ENCODE data around the gene RING1.

Gene RING1

GRCh38 chr6:33171880-33172687 is 36.2 kb upstream of the RING1 start:
- no peak for DNase-seq

GRCh38 chr6:33172688-33173534 is 35.4 kb upstream of the RING1 start:
- DNase-seq = peak in 1 of 56 donors; percentile 7

GRCh38 chr6:33173535-33174180 is 34.6 kb upstream of the RING1 start:
- DNase-seq = no peak

GRCh38 chr6:33174784-33175183 is 33.5 kb upstream of the RING1 start:
- DNase-seq = no peak

GRCh38 chr6:33175436-33176069 is 32.7 kb upstream of the RING1 start:
- no peak for DNase-seq

- DNase-seq = no peak
Observed at GRCh38 chr6:33176906-33177305, 31.4 kb upstream of the RING1 start.

- no peak for DNase-seq
Observed at GRCh38 chr6:33177552-33178446, 30.5 kb upstream of the RING1 start.

DNA sequence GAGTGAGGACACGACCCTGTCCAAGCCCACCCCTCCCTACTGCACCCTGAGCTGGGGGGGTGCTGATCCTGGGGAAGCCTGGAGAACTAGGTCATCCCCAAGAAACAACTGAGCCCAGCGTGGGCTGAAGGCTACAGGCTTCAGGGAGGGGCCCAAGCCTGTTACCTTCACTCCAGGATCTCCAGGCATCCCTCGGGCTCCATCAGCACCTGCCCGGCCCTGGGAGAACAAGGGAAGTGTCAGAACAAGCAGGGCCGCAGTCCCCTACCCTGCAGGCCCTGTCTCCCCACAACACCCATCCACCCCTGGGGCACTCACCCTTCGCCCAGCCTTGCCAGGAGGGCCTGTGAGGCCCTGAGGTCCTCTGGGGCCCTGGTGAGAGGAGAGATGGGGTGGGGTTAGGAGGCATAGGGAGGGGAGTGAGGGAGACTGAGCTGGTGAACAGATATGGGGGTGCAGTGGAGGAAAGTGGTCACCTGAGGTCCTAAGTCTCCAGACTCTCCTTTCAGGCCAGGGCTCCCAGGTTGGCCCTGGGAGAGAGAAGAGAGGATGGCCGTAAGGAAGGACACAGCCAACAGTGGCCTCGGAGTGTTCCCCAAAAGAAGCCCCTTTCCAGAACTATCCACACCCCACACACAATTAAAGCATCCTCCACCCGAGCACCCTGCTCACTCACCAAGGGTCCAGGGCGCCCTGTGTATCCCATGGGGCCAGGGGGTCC is 29.4 kb upstream of the RING1 start:
- no peak for DNase-seq

GRCh38 chr6:33181141-33181540 is 27.2 kb upstream of the RING1 start:
- DNase-seq = no peak

DNA sequence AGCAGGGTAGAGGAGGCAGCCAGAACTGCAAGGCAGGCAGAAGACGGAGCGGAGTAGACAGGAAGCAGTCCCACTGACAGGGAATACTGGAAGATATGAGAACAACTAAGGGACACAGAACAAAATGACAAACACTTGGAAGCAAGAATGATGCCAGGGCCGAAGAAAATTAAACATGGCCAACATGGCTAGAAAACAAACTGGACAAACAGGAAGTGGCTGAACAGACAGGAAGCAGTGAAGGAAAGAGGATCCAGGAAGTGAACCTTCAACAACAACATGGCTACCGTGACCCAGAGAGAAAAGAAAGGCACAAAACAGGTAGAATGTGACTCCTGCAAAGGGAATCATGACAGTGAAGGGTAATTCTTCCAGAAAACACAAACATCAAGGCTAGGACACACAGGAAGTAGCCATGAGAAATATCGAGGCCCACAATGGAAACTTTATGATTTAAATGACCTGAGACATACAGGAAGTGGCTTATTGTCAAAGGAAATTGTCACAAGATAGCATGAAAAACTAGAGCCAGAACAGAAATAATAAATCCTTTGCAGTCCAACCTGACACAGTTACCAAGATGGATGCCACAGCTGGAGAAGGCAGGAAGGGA is 25.1 kb upstream of the RING1 start:
- no peak for DNase-seq

DNA sequence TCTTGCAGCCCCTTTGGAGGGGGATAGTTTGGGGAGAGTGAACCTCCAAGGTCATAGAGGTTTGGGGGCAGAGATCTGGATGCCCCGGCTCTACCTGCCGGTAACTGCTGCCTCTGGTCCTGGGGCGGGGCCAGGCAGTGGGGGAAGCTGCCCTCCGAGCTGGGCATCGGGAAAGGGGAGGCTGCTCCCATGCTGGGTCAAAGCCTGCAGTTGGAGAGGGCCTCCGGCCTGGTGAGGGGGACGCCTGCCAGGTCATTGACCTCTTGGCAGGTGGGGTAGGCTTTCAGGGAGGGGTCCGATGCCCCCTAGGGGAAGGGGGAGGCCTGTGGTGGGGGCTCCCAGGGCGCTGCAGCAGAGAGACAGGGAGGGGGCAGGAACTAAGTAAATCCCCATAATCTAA is 23.1 kb upstream of the RING1 start:
- DNase-seq = no peak

- no peak for DNase-seq
Observed at GRCh38 chr6:33185654-33186187, 22.6 kb upstream of the RING1 start.

DNA sequence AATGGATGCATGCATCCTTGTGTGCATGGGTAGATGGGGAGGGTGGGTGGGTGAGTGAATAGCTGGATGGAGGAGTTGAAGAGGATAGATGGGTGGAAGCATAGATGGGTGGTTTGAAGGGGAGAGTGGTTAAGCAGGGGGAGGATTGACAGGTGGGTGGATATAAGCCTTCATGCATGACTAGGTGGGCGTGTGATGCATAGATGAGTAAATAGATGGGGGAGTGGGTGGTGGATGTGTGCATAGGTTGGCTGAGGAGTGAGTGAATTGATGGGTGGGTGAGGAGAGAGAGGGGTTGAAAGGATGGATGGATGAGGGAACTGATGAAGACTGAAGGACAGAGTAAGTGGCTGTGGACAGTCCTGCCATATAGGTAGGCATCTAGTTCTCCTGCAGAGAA is 20.5 kb upstream of the RING1 start:
- no peak for DNase-seq

DNA sequence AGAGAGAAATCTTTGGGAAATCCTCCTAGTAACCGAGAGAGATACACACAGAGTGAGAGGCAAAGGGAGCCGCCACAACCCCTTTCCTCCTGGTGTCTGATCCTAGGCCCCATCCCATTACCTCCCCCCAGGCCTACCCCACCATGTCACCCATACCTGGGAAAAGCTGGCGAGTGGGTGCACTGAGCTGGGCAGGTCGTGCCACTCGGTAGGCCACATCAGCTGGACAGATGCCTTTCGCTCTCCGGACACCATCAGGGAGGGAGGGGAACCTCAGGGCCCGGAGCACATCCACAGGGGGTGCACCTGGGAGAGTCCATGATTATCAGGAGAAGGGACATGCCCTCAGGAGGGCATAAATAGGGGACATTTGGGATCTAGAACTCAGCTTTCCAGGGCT is 19.1 kb upstream of the RING1 start:
- no peak for DNase-seq

GRCh38 chr6:33189625-33190448 is 18.5 kb upstream of the RING1 start:
- DNase-seq = no peak

DNA sequence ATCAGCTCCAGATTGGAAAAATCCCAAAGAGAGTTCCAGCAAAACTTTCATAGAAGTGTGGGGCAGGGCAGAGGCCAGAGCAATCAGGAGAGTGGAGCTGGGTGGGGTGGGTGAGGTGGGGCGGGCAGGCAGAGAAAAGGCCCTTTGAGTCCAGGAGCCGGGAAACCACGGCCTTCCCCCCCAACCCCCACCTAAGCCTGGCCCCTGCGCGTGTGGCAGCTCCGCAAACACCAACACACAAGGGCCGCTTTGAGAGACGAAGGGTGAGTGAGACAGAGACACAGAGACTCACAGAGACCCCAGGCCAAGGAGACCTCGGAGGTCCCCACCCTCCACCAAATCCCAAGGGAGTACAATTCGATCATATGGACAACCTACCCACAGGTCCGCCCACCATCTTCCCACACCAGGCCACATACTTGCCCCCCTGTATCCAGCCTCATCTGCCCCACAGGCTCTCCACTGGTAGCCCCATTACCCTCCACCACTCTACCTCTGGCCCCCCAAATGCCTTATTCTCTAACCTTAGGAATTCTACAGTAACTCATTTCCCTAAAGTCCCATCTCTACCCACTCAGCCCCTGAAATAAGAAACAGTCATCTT is 17.7 kb upstream of the RING1 start:
- DNase-seq = peak in 3 of 56 donors; percentile 25 to 41 (median 26)

GRCh38 chr6:33191383-33192104 is 16.8 kb upstream of the RING1 start:
- peak in 2 of 56 donors; percentile 7 to 26 for DNase-seq
